ENCODE results near the gene GJA9. TPM values are rescaled to one million over a fixed set of nuclear protein-coding genes. Genes with fewer than 3 reads are reported as not detected.

GJA9 gene
- total RNA-seq, 4 donors from 2014 or later, result not detected

GRCh38 chr1:38834221-38834782 lies 47.1 kb downstream of the GJA9 start:
- TF ChIP-seq CTCF (IDR thresholded peaks at IDR 0.05) (no peak), POLR2A (IDR thresholded peaks at IDR 0.05) (no peak)
- H3K27me3 ChIP-seq, result no peaks in the 10 kb centered on the region
- H3K4me1 ChIP-seq, result no peaks in the 10 kb centered on the region
- H3K36me3 ChIP-seq, result peaks cover 0 to 17% (median 0%) of the 10 kb centered on the region in 3 donors
- no peak overlapping the region for H3K4me3 ChIP-seq
- DNase-seq, result no peak
- H3K9me3 ChIP-seq, result no peaks in the 10 kb centered on the region
- no peak overlapping the region for H3K27ac ChIP-seq

GRCh38 chr1:38833146-38833545 lies 48.2 kb downstream of the GJA9 start:
- no peak overlapping the region for H3K4me3 ChIP-seq
- no peak for DNase-seq
- H3K27ac ChIP-seq, result no peak overlapping the region
- H3K9me3 ChIP-seq, result no peaks in the 10 kb centered on the region
- no peaks in the 10 kb centered on the region for H3K27me3 ChIP-seq
- H3K36me3 ChIP-seq, result peaks cover 0 to 5% (median 0%) of the 10 kb centered on the region in 3 donors
- no peak for TF ChIP-seq POLR2A (IDR thresholded peaks at IDR 0.05)
- no peak for TF ChIP-seq CTCF (IDR thresholded peaks at IDR 0.05)
- H3K4me1 ChIP-seq, result no peaks in the 10 kb centered on the region

- Histone ChIP-seq H3K27me3 (no peaks in the 10 kb centered on the region), H3K27ac (no peak overlapping the region), H3K9me3 (no peaks in the 10 kb centered on the region), H3K4me1 (no peaks in the 10 kb centered on the region), H3K36me3 (no peaks in the 10 kb centered on the region), H3K4me3 (no peak overlapping the region)
- DNase-seq, result no peak
- no peak for TF ChIP-seq CTCF (IDR thresholded peaks at IDR 0.05)
- TF ChIP-seq POLR2A (IDR thresholded peaks at IDR 0.05), result no peak
Observed at GRCh38 chr1:38832370-38832734, 49.0 kb downstream of the GJA9 start.

- no peak overlapping the region for H3K4me3 ChIP-seq
- TF ChIP-seq POLR2A (IDR thresholded peaks at IDR 0.05), result no peak
- no peak for TF ChIP-seq CTCF (IDR thresholded peaks at IDR 0.05)
Observed at GRCh38 chr1:38831731-38832369, 49.5 kb downstream of the GJA9 start.

GRCh38 chr1:38829368-38829767 lies 52.0 kb downstream of the GJA9 start:
- no peaks in the 10 kb centered on the region for H3K9me3 ChIP-seq

More at GRCh38 chr1:38831731-38832369, 49.5 kb downstream of the GJA9 start:
- H3K4me1 ChIP-seq, result no peaks in the 10 kb centered on the region
- H3K27ac ChIP-seq, result no peak overlapping the region
- no peaks in the 10 kb centered on the region for H3K27me3 ChIP-seq
- H3K9me3 ChIP-seq, result no peaks in the 10 kb centered on the region
- no peak for DNase-seq
- H3K36me3 ChIP-seq, result no peaks in the 10 kb centered on the region

More at GRCh38 chr1:38829368-38829767, 52.0 kb downstream of the GJA9 start:
- no peaks in the 10 kb centered on the region for H3K36me3 ChIP-seq
- no peaks in the 10 kb centered on the region for H3K4me1 ChIP-seq
- DNase-seq, result no peak
- H3K27me3 ChIP-seq, result no peaks in the 10 kb centered on the region
- H3K4me3 ChIP-seq, result no peak overlapping the region
- TF ChIP-seq CTCF (IDR thresholded peaks at IDR 0.05) (no peak), POLR2A (IDR thresholded peaks at IDR 0.05) (no peak)
- H3K27ac ChIP-seq, result no peak overlapping the region

Measured in Peyer's patch (tissue), 4 donors.